Prostate gland (tissue), 2 donors: ENCODE measurements around the gene RPS14. TPM values are rescaled to one million over a fixed set of nuclear protein-coding genes. Genes with fewer than 3 reads are reported as not detected.
"Not testable (repeated sequence)": the region's sequence is repeated elsewhere in the genome, so short reads cannot be mapped to it uniquely, and the experiment has no call there.

Experiments used
- DNase-seq: peaks from one replicate; pipeline ENCODE4 v3.0.0-alpha.2; 2019; ENCODE audit warnings: low spot score
- H3K27ac ChIP-seq, 2 donors: fragments of 200-600 bp; sonication (generic); 2 replicates each; pipeline ENCODE4 v1.5.1; 2017 to 2019
- H3K27me3 ChIP-seq: fragments of 200-600 bp; sonication (generic); replicated peaks from 2 replicates; pipeline ENCODE4 v1.5.1; 2019; ENCODE audit not compliant: insufficient read depth
- H3K36me3 ChIP-seq, 2 donors: fragments of 200-600 bp; sonication (generic); 1 replicate in 1 of 2; 2 replicates in 1 of 2; pipeline versions ENCODE4 v1.5.1 to v1.8.1; 2017 to 2019
- H3K4me1 ChIP-seq: fragments of 200-600 bp; sonication (generic); replicated peaks from 2 replicates; pipeline ENCODE4 v1.5.1; 2019
- H3K4me3 ChIP-seq, 2 donors: fragments of 200-600 bp; sonication (generic); 2 replicates each; pipeline ENCODE4 v1.5.1; 2017 to 2019
- H3K9me3 ChIP-seq: fragments of 200-600 bp; sonication (generic); 2 replicates; pipeline ENCODE4 v1.5.1; 2017
- POLR2A ChIP-seq: fragments of 450-650 bp; IDR thresholded peaks from one replicate; pipeline ENCODE4 v1.6.1; 2016; ENCODE audit warnings: antibody characterized with exemption, mild to moderate bottlenecking
- POLR2AphosphoS5 ChIP-seq: sonication (generic); formaldehyde crosslinking; IDR thresholded peaks from one replicate; pipeline ENCODE4 v1.6.1; 2017; ENCODE audit warnings: antibody characterized with exemption
- WGBS: methylation state at CpG from one replicate; pipeline ENCODE4 v1.1.5; 2018; 5-methylcytosine and 5-hydroxymethylcytosine counted together
- intact Hi-C: fragments of 100-400 bp; cut with DNase I; formaldehyde crosslinking; loops from one replicate; pipeline ENCODE4 v1.14.2; 2022
- total RNA-seq, 2 donors: library from RNA; depleted of rRNA; stranded (reverse); fragments of >200 nt; gene quantifications; one replicate each; pipeline ENCODE4 v1.1.0, GENCODE V29; 2016
- TF ChIP-seq, protein P1 (sequence below), 4 experiments: fragments of 200-600 bp in 2 of 4; fragments of 450-650 bp in 2 of 4; sonication (generic) in 2 of 4; IDR thresholded peaks; 1 replicate in 3 of 4; 2 replicates in 1 of 4; pipeline ENCODE4 v1.5.1; 2016 to 2019; ENCODE audit warnings: antibody characterized with exemption in 4 of 4, mild to moderate bottlenecking in 2 of 4, moderate library complexity in 2 of 4

Gene RPS14
- total RNA-seq, 2 donors from 2014 or later: 1,708 to 3,672 TPM

GRCh38 chr5:150422075-150422474, 27.5 kb downstream of the RPS14 start:
- intact Hi-C loops: no loop called here
- H3K4me3 ChIP-seq: no peak overlapping the region
- WGBS: 57% methylated on average over 4 of the region's 4 CpGs

DNA sequence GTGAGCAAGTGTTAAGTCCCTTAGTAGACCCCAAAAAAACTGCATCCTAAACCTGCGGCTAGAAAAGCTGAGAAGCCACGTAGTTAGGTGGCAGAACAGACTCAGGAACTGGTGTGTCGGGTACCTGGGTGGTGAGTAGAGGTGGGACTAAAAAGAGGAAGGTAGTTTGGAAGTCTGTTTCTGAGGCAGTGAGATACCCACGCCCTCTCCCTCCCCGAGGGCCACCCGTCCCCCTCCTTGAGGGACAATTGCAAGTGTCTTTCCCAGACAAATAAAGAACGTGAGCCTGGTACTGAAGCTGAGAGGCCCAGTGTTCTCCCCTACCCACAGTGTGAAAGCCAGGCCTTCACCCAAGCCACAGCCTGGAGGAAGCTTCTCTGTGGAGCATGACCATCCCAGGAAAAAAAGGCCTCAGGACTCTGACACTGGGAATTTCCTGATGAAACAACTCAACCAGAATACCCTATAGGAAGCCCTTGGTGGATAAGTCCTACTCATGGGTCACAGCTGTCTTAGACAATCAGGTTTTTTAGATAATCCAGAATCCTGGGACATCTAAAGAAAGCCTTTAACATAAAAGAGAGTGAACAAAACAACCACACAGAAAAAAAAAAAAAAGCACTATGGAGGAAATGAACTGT, 29.8 kb downstream of the RPS14 start:
- Histone ChIP-seq H3K27ac (no peak overlapping the region), H3K36me3 (no peaks in the 10 kb centered on the region), H3K9me3 (no peaks in the 10 kb centered on the region), H3K4me1 (no peaks in the 10 kb centered on the region), H3K4me3 (no peak overlapping the region), H3K27me3 (no peaks in the 10 kb centered on the region)
- DNase-seq: no peak
- TF ChIP-seq POLR2AphosphoS5 (no peak), POLR2A (no peak)
- TF ChIP-seq, protein P1, sequence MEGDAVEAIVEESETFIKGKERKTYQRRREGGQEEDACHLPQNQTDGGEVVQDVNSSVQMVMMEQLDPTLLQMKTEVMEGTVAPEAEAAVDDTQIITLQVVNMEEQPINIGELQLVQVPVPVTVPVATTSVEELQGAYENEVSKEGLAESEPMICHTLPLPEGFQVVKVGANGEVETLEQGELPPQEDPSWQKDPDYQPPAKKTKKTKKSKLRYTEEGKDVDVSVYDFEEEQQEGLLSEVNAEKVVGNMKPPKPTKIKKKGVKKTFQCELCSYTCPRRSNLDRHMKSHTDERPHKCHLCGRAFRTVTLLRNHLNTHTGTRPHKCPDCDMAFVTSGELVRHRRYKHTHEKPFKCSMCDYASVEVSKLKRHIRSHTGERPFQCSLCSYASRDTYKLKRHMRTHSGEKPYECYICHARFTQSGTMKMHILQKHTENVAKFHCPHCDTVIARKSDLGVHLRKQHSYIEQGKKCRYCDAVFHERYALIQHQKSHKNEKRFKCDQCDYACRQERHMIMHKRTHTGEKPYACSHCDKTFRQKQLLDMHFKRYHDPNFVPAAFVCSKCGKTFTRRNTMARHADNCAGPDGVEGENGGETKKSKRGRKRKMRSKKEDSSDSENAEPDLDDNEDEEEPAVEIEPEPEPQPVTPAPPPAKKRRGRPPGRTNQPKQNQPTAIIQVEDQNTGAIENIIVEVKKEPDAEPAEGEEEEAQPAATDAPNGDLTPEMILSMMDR (IDR thresholded peaks at IDR 0.05): no peak
- intact Hi-C loops: no loop called here
- 72% methylated on average over 7 of the region's 7 CpGs for WGBS

More at GRCh38 chr5:150422075-150422474, 27.5 kb downstream of the RPS14 start:
- TF ChIP-seq POLR2A (no peak), POLR2AphosphoS5 (no peak)
- TF ChIP-seq, protein P1 (IDR thresholded peaks at IDR 0.05): no peak
- no peak for DNase-seq
- no peaks in the 10 kb centered on the region for H3K27me3 ChIP-seq
- H3K4me1 ChIP-seq: no peaks in the 10 kb centered on the region
- no peaks in the 10 kb centered on the region for H3K9me3 ChIP-seq
- H3K27ac ChIP-seq: no peak overlapping the region
- H3K36me3 ChIP-seq: no peaks in the 10 kb centered on the region

- H3K9me3 ChIP-seq, H3K36me3 ChIP-seq, H3K4me3 ChIP-seq, DNase-seq, intact Hi-C loops, H3K27me3 ChIP-seq, H3K4me1 ChIP-seq: not testable (repeated sequence)
- H3K27ac ChIP-seq: peak overlapping the region in 1 of 2 donors; percentile 70
- WGBS: 92% methylated on average over 16 of the region's 16 CpGs
These were observed 35.4 kb downstream of the RPS14 start for GRCh38 chr5:150413902-150414790.

DNA sequence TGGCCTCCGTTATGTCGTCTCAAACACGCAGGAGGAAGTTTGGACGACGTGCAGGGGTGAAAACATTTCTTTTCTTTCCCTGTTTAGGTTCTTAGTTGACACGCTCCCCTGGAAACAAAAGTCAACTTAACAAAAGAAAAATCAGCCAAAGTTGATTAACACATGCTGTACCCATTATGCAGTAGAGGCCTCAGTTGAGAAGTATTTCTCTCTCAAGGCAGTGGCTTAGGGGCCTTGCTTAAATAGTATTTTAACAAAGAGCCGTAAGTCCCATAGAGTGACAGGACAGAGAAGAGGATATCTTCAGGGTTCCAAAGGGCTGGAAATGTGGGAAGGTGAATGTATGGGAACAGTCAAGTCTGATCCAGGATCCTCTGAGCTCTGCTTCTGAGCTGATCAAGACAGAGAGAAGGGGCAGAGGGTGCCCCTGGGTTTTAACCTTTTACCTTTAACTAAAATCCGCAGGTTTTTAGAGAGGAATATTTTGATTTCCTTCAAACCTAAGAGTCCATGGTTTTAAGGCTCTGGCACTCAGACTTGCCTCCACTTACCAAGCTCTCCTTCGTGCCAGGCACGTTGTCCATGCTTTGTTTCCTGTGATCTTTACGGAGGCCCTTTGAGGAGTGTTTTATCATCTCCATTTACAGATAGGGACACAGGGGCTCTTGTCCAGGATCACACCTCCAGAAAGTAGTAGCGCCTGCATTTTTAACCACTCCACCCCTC, 36.2 kb downstream of the RPS14 start:
- no peak for TF ChIP-seq POLR2AphosphoS5
- TF ChIP-seq, protein P1 (IDR thresholded peaks at IDR 0.05): no peak
- no peak for TF ChIP-seq POLR2A
- H3K27me3 ChIP-seq: no peaks in the 10 kb centered on the region
- H3K4me3 ChIP-seq: peak overlapping the region; percentile 29 to 34
- WGBS: 61% methylated on average over 12 of the region's 12 CpGs
- peaks cover 2% of the 10 kb centered on the region for H3K4me1 ChIP-seq
- peak overlapping the region; percentile 65 to 70 for H3K27ac ChIP-seq
- H3K9me3 ChIP-seq: no peaks in the 10 kb centered on the region
- intact Hi-C loops: no loop called here
- DNase-seq: no peak
- no peaks in the 10 kb centered on the region for H3K36me3 ChIP-seq
